ENCODE results near the gene SAMD14.

SAMD14 gene

GRCh38 chr17:50176559-50177357, 46.8 kb upstream of the SAMD14 start:
- Histone ChIP-seq H3K9ac (ENCODE audit: low read depth, low read length) (no peak overlapping the region), H3K27me3 (ENCODE audit: insufficient read depth, low read length, poor library complexity) (no peaks in the 10 kb centered on the region), H3K27ac (ENCODE audit: low read length) (no peak overlapping the region), H3K79me2 (ENCODE audit: insufficient read depth, low read length) (no peaks in the 10 kb centered on the region), H3K4me3 (ENCODE audit: low read depth in 1 of 2, low read length in 2 of 2) (no peak overlapping the region), H4K20me1 (ENCODE audit: insufficient read depth, low read length) (no peaks in the 10 kb centered on the region), H3K36me3 (ENCODE audit: insufficient read depth, low read length) (no peaks in the 10 kb centered on the region), H2AFZ (ENCODE audit: low read depth, low read length) (no peak overlapping the region), H3K9me3 (ENCODE audit: insufficient read depth, low read length, severe bottlenecking) (no peaks in the 10 kb centered on the region), H3K4me1 (ENCODE audit: insufficient read depth, low read length) (no peaks in the 10 kb centered on the region), H3K4me2 (ENCODE audit: insufficient read depth, low read length) (no peak overlapping the region)
- TF ChIP-seq CTCF (IDR thresholded peaks at IDR 0.05; ENCODE audit: borderline replicate concordance, extremely low read depth, low read length, poor library complexity, severe bottlenecking) (no peak), EZH2 (IDR thresholded peaks at IDR 0.05; ENCODE audit: borderline replicate concordance, low read depth, low read length, severe bottlenecking) (no peak)
- no peak for DNase-seq
- no peak for ATAC-seq (ENCODE audit: insufficient read depth, low read depth)

- no peaks in the 10 kb centered on the region for H3K4me1 ChIP-seq (ENCODE audit: insufficient read depth, low read length)
- H3K9ac ChIP-seq (ENCODE audit: low read depth, low read length): no peak overlapping the region
- H3K27ac ChIP-seq (ENCODE audit: low read length): no peak overlapping the region
- ATAC-seq (ENCODE audit: insufficient read depth, low read depth) (no peak), DNase-seq (no peak)
- H3K9me3 ChIP-seq (ENCODE audit: insufficient read depth, low read length, severe bottlenecking): no peaks in the 10 kb centered on the region
- no peaks in the 10 kb centered on the region for H3K27me3 ChIP-seq (ENCODE audit: insufficient read depth, low read length, poor library complexity)
- H3K4me2 ChIP-seq (ENCODE audit: insufficient read depth, low read length): no peak overlapping the region
- TF ChIP-seq CTCF (IDR thresholded peaks at IDR 0.05; ENCODE audit: borderline replicate concordance, extremely low read depth, low read length, poor library complexity, severe bottlenecking) (no peak), EZH2 (IDR thresholded peaks at IDR 0.05; ENCODE audit: borderline replicate concordance, low read depth, low read length, severe bottlenecking) (no peak)
- H3K79me2 ChIP-seq (ENCODE audit: insufficient read depth, low read length): no peaks in the 10 kb centered on the region
- no peaks in the 10 kb centered on the region for H3K36me3 ChIP-seq (ENCODE audit: insufficient read depth, low read length)
- H4K20me1 ChIP-seq (ENCODE audit: insufficient read depth, low read length): no peaks in the 10 kb centered on the region
- H3K4me3 ChIP-seq (ENCODE audit: low read depth in 1 of 2, low read length in 2 of 2): no peak overlapping the region
- H2AFZ ChIP-seq (ENCODE audit: low read depth, low read length): no peak overlapping the region
These were observed 45.3 kb upstream of the SAMD14 start for GRCh38 chr17:50175035-50175807.

- H3K27me3 ChIP-seq (ENCODE audit: insufficient read depth, low read length, poor library complexity): no peaks in the 10 kb centered on the region
- no peaks in the 10 kb centered on the region for H3K79me2 ChIP-seq (ENCODE audit: insufficient read depth, low read length)
- H3K9me3 ChIP-seq (ENCODE audit: insufficient read depth, low read length, severe bottlenecking): no peaks in the 10 kb centered on the region
- no peaks in the 10 kb centered on the region for H3K4me1 ChIP-seq (ENCODE audit: insufficient read depth, low read length)
- no peak overlapping the region for H3K4me2 ChIP-seq (ENCODE audit: insufficient read depth, low read length)
- no peaks in the 10 kb centered on the region for H3K36me3 ChIP-seq (ENCODE audit: insufficient read depth, low read length)
- no peak overlapping the region for H3K4me3 ChIP-seq (ENCODE audit: low read depth in 1 of 2, low read length in 2 of 2)
- TF ChIP-seq EZH2 (IDR thresholded peaks at IDR 0.05; ENCODE audit: borderline replicate concordance, low read depth, low read length, severe bottlenecking) (no peak), CTCF (IDR thresholded peaks at IDR 0.05; ENCODE audit: borderline replicate concordance, extremely low read depth, low read length, poor library complexity, severe bottlenecking) (no peak)
- H3K9ac ChIP-seq (ENCODE audit: low read depth, low read length): no peak overlapping the region
- DNase-seq (no peak), ATAC-seq (ENCODE audit: insufficient read depth, low read depth) (no peak)
- no peaks in the 10 kb centered on the region for H4K20me1 ChIP-seq (ENCODE audit: insufficient read depth, low read length)
- H2AFZ ChIP-seq (ENCODE audit: low read depth, low read length): no peak overlapping the region
- no peak overlapping the region for H3K27ac ChIP-seq (ENCODE audit: low read length)
These were observed 44.5 kb upstream of the SAMD14 start for GRCh38 chr17:50174444-50174843.

Data from DND-41 (cell line).